Psoas muscle (tissue), 8 donors: ENCODE data around the gene EPHB1. TPM values are rescaled to one million over a fixed set of nuclear protein-coding genes. Genes with fewer than 3 reads are reported as not detected.

Source experiments
- ATAC-seq, 4 donors: fragments of 200-7000 bp; cut with Tn5 transposase; one replicate each; pipeline ENCODE4 v1.9.1; 2020; ENCODE audit warnings: moderate library complexity in 3 of 4, mild to moderate bottlenecking in 2 of 4
- DNase-seq, 2 donors: peaks; one replicate each; pipeline ENCODE4 v3.0.0-alpha.2; 2020
- H3K27ac ChIP-seq: fragments of 200-600 bp; one replicate; pipeline ENCODE4 v1.8.0; 2022
- H3K27me3 ChIP-seq, 3 donors: fragments of 200-600 bp in 1 of 3; one replicate each; pipeline versions ENCODE4 v1.6.1 to v1.8.0; 2013 to 2022; ENCODE audit warnings: low read length in 2 of 3, mild to moderate bottlenecking in 2 of 3, moderate library complexity in 1 of 3; ENCODE audit not compliant: insufficient read depth in 3 of 3
- H3K36me3 ChIP-seq, 2 donors: fragments of 200-600 bp in 1 of 2; one replicate each; pipeline versions ENCODE4 v1.6.1 to v1.8.0; 2013 to 2022; ENCODE audit warnings: low read depth in 1 of 2, mild to moderate bottlenecking in 1 of 2, moderate library complexity in 1 of 2; ENCODE audit not compliant: insufficient read depth in 1 of 2
- H3K4me1 ChIP-seq: fragments of 200-600 bp; one replicate; pipeline ENCODE4 v1.8.0; 2022
- H3K4me3 ChIP-seq: fragments of 200-600 bp; one replicate; pipeline ENCODE4 v1.8.0; 2022; ENCODE audit warnings: mild to moderate bottlenecking
- H3K9me3 ChIP-seq: fragments of 200-600 bp; one replicate; pipeline ENCODE4 v1.8.0; 2022
- CTCF ChIP-seq: fragments of 200-600 bp; IDR thresholded peaks from one replicate; pipeline ENCODE4 v1.8.0; 2022; ENCODE audit warnings: antibody characterized with exemption
- WGBS, 3 donors: extraction: QIAGEN DNeasy Blood & Tissue Kit; methylation state at CpG; one replicate each; pipeline versions ENCODE4 v1.1.6 to v1.1.7; 2013; 5-methylcytosine and 5-hydroxymethylcytosine counted together
- intact Hi-C, 2 donors: fragments of 100-400 bp; cut with DNase I; formaldehyde crosslinking; loops; one replicate each; pipeline versions ENCODE4 v1.11.0 to v1.14.2; 2022
- polyA plus RNA-seq, 3 donors: library from polyadenylated mRNA; stranded (reverse); fragments of 200-250 nt; gene quantifications; one replicate each; pipeline ENCODE4 v1.2.3, GENCODE V29; 2013
- total RNA-seq, 4 donors: library from RNA; stranded (reverse); fragmentation: NEBNext Ultra II Directional in 2 of 4; extraction: Animal tissue kit (Norgen Biotek cat#: 25700) in 2 of 4; gene quantifications; one replicate each; pipeline versions ENCODE4 v1.2.1 to v1.2.4, GENCODE V29; 2021 to 2023
- donor health status: healthy with polysubstance abuse.
- donor health status: DM: no; HTN: no; CAD: no; lungs with moderate emphysema.
- donor health status: Bipolar disorder and iron deficiency.
- donor health status: healthy.
- donor health status: DM: yes; HTN: yes; CAD: no.
- donor health status: DM: no; HTN: no; CAD: no.
- donor health status: DM: no; HTN: no; CAD: no.
- donor health status: DM: yes; HTN: yes; CAD: no.

Gene EPHB1
- total and polyA plus RNA-seq, 7 donors, result 0.85 to 6.3 (median 2.0) TPM

GRCh38 chr3:134955874-134956273, 160.8 kb downstream of the EPHB1 start:
- no peak for TF ChIP-seq CTCF
- H3K9me3 ChIP-seq, result peaks cover 2% of the 10 kb centered on the region
- ATAC-seq (no peak), DNase-seq (no peak)
- H3K4me3 ChIP-seq, result no peak overlapping the region
- intact Hi-C loops, result no loop called here
- no peaks in the 10 kb centered on the region for H3K4me1 ChIP-seq
- H3K27ac ChIP-seq, result no peak overlapping the region
- WGBS, 3 donors, result 69 to 81% (median 70%) methylated on average over 2 of the region's 2 CpGs
- H3K36me3 ChIP-seq, result peaks cover 3 to 10% of the 10 kb centered on the region in 2 donors
- H3K27me3 ChIP-seq, result no peaks in the 10 kb centered on the region

GRCh38 chr3:134956395-134956794, 161.3 kb downstream of the EPHB1 start:
- H3K27ac ChIP-seq, result no peak overlapping the region
- 92 to 95% (median 94%) methylated on average over 2 of the region's 2 CpGs for WGBS, 3 donors
- no peak overlapping the region for H3K4me3 ChIP-seq
- DNase-seq, result no peak
- peaks cover 2 to 4% of the 10 kb centered on the region in 2 donors for H3K36me3 ChIP-seq
- no peaks in the 10 kb centered on the region for H3K27me3 ChIP-seq
- no peaks in the 10 kb centered on the region for H3K9me3 ChIP-seq
- H3K4me1 ChIP-seq, result no peaks in the 10 kb centered on the region
- intact Hi-C loops, result no loop called here
- ATAC-seq, result no peak
- TF ChIP-seq CTCF, result no peak

- Histone ChIP-seq H3K27me3 (no peaks in the 10 kb centered on the region), H3K9me3 (no peaks in the 10 kb centered on the region), H3K27ac (no peak overlapping the region), H3K4me1 (no peaks in the 10 kb centered on the region), H3K4me3 (no peak overlapping the region), H3K36me3 (peaks cover 0 to 2% of the 10 kb centered on the region in 2 donors)
- 0 to 100% (median 92%) methylated on average over 1 of the region's 1 CpG for WGBS, 3 donors
- ATAC-seq, result no peak
- no peak for DNase-seq
- no peak for TF ChIP-seq CTCF
- intact Hi-C loops, result no loop called here
Measured at GRCh38 chr3:134956844-134957243, 161.8 kb downstream of the EPHB1 start.

- ATAC-seq, result no peak
- no peak for TF ChIP-seq CTCF
- H3K27ac ChIP-seq, result no peak overlapping the region
- H3K9me3 ChIP-seq, result no peaks in the 10 kb centered on the region
- no peaks in the 10 kb centered on the region for H3K27me3 ChIP-seq
- intact Hi-C loops, result no loop called here
- H3K36me3 ChIP-seq, result no peaks in the 10 kb centered on the region
- no peak overlapping the region for H3K4me3 ChIP-seq
- DNase-seq, result no peak
- no peaks in the 10 kb centered on the region for H3K4me1 ChIP-seq
Measured at GRCh38 chr3:134959516-134959915, 164.5 kb downstream of the EPHB1 start.

GRCh38 chr3:134964226-134964625, 169.2 kb downstream of the EPHB1 start:
- Histone ChIP-seq H3K36me3 (no peaks in the 10 kb centered on the region), H3K27me3 (no peaks in the 10 kb centered on the region), H3K4me3 (no peak overlapping the region), H3K9me3 (no peaks in the 10 kb centered on the region), H3K27ac (no peak overlapping the region), H3K4me1 (no peaks in the 10 kb centered on the region)
- 70 to 84% (median 71%) methylated on average over 5 of the region's 5 CpGs for WGBS, 3 donors
- DNase-seq (no peak), ATAC-seq (no peak)
- TF ChIP-seq CTCF, result no peak
- intact Hi-C loops, result no loop called here
